Spleen (tissue), 7 donors: ENCODE results near the gene UGT3A1.

ENCODE experiments used
- CTCF ChIP-seq, 11 experiments: fragments of 200-600 bp in 7 of 11; fragments of 450-650 bp in 4 of 11; sonication (generic) in 4 of 11; IDR thresholded peaks in 8 of 11; conservative IDR thresholded peaks in 3 of 11; 1 replicate in 7 of 11; 2 replicates in 4 of 11; pipeline versions ENCODE4 v1.4.0 to v1.8.0; 2016 to 2021; ENCODE audit warnings: antibody characterized with exemption in 11 of 11, inconsistent platforms in 4 of 11, mild to moderate bottlenecking in 1 of 11
- POLR2A ChIP-seq, 3 donors: fragments of 450-650 bp; IDR thresholded peaks; one replicate each; pipeline ENCODE4 v1.5.1; 2017; ENCODE audit warnings: antibody characterized with exemption in 3 of 3, mild to moderate bottlenecking in 1 of 3
- POLR2AphosphoS5 ChIP-seq, 3 donors: sonication (generic); formaldehyde crosslinking; IDR thresholded peaks; one replicate each; pipeline ENCODE4 v1.5.1; 2017; ENCODE audit warnings: antibody characterized with exemption in 3 of 3
- donor health status: DM: no; HTN: no; CAD: no; lungs with moderate emphysema.
- donor health status: DM: no; HTN: no; CAD: no.
- donor health status: DM: no; HTN: no; CAD: no.

- TF ChIP-seq CTCF (IDR thresholded peaks at IDR 0.05 in 8 of 11, conservative IDR thresholded peaks at IDR 0.05 in 3 of 11) = no peak
- TF ChIP-seq POLR2AphosphoS5 (IDR thresholded peaks at IDR 0.05) = no peak
- no peak for TF ChIP-seq POLR2A (IDR thresholded peaks at IDR 0.05)
Observed at GRCh38 chr5:36027711-36028110, 36.5 kb upstream of the UGT3A1 start.
